ENCODE measurements around the gene KIAA1671. TPM values are rescaled to one million over a fixed set of nuclear protein-coding genes. Genes with fewer than 3 reads are reported as not detected.
A peak's percentile ranks its signal among the peaks of the same experiment; 100 is the strongest.

Gene KIAA1671
- total RNA-seq, 4 donors from 2014 or later = 14.2 to 34.2 (median 22.6) TPM

DNA sequence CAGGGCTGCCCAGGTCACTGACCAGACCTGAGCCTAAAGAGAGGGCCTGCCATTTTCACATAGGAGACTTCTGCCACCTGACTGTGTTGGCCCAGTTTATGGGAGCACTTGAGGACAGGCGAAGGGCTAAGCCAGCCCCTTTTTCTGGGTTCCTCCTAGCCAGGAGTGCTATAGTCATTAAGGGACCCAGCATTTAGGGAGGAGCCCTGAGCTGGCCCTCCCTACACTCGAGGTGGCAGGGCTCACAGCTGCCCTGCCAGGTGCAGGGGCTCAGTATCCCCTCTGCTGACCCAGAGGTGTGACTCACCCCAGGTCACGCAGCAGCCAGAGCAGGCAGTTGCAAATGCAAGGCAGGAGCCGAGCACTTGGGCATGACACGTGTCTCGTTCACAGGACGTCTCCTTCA, 160.8 kb downstream of the KIAA1671 start:
- H3K9me3 ChIP-seq = no peaks in the 10 kb centered on the region
- peaks cover 0 to 5% (median 0%) of the 10 kb centered on the region in 4 donors for H3K36me3 ChIP-seq
- peak overlapping the region; percentile 57 to 86 (median 76) for H3K27ac ChIP-seq (replicated peaks in 1 of 4)
- no peaks in the 10 kb centered on the region for H3K27me3 ChIP-seq
- peak overlapping the region; percentile 64 to 75 (median 72) for H3K4me3 ChIP-seq
- H3K4me1 ChIP-seq = peaks cover 37 to 56% (median 53%) of the 10 kb centered on the region in 4 donors
- intact Hi-C loops (cut with DNase I) = no loop called here
- TF ChIP-seq POLR2AphosphoS5 (IDR thresholded peaks at IDR 0.05) (no peak), EP300 (IDR thresholded peaks at IDR 0.05) (no peak), CTCF (IDR thresholded peaks at IDR 0.05) (no peak), POLR2A (IDR thresholded peaks at IDR 0.05; ENCODE audit: low read depth) (no peak)
- DNase-seq (ENCODE audit: extremely low spot score) = no peak
- 82% methylated on average over 4 of the region's 7 CpGs for WGBS

DNA sequence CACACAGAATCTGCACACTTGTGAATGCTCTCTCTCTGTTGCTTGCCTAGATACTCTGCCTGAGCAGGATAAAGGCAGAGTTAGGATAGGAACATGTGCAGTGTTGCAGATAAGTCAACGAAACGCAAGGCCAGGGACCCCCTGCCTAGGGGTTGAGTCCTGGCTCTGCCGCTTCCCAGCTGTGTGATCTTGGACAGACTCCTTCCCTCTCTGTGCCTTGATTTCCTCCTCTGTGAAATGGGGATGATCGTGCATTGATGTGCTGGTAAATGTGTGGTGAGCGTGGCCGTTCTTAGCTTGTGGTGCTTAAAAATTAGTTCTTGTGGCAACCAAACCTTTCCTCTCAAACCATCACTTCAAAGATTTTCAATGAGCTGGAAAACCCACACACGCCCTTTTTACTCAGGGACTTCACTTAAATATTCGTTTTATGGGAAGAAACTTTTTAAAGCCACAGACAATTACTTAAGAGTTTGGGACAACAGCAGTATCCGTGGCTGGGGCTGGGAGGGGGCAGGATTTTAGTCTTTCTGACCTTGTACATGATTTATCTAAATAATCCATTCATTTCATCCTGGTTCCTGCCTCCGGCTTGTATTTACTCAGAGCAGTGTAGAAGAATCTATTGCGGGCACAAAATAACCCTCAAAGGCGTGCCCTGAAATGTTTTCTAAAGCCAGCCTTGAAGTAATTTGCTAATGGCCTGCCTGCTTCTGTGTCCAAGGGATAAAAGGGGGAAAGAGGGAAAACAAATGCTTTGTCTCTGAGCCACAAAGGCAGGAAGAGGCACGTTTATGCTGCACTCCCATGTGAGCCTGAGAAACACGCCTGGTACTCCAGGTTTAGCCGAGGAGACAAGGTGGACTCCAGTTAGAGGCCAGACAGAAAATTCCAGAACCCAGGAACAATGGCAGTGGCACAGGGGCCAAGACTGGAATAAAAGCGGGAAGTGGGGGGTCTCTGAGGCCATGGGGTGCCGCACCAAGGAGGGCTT, 162.2 kb downstream of the KIAA1671 start:
- WGBS = 80% methylated on average over 16 of the region's 17 CpGs
- no peaks in the 10 kb centered on the region for H3K27me3 ChIP-seq
- intact Hi-C loops (cut with DNase I) = no loop called here
- peak overlapping the region; percentile 17 to 79 (median 50) for H3K27ac ChIP-seq (replicated peaks in 1 of 4)
- peaks cover 0 to 5% (median 0%) of the 10 kb centered on the region in 4 donors for H3K36me3 ChIP-seq
- TF ChIP-seq EP300 (IDR thresholded peaks at IDR 0.05) (no peak), POLR2A (IDR thresholded peaks at IDR 0.05; ENCODE audit: low read depth) (no peak), POLR2AphosphoS5 (IDR thresholded peaks at IDR 0.05) (no peak), CTCF (IDR thresholded peaks at IDR 0.05) (no peak)
- H3K4me3 ChIP-seq = no peak overlapping the region
- H3K9me3 ChIP-seq = no peaks in the 10 kb centered on the region
- no peak for DNase-seq (ENCODE audit: extremely low spot score)
- peaks cover 41 to 60% (median 57%) of the 10 kb centered on the region in 4 donors for H3K4me1 ChIP-seq

- Histone ChIP-seq H3K4me1 (peaks cover 15 to 39% (median 29%) of the 10 kb centered on the region in 4 donors), H3K27ac (replicated peaks in 1 of 4) (peak overlapping the region in 3 of 4 donors; percentile 61 to 74 (median 67)), H3K4me3 (no peak overlapping the region), H3K27me3 (no peaks in the 10 kb centered on the region), H3K9me3 (no peaks in the 10 kb centered on the region), H3K36me3 (peaks cover 0 to 12% (median 0%) of the 10 kb centered on the region in 4 donors)
- TF ChIP-seq POLR2A (IDR thresholded peaks at IDR 0.05; ENCODE audit: low read depth) (no peak), EP300 (IDR thresholded peaks at IDR 0.05) (no peak), POLR2AphosphoS5 (IDR thresholded peaks at IDR 0.05) (no peak), CTCF (IDR thresholded peaks at IDR 0.05) (no peak)
- WGBS = 72% methylated on average over 2 of the region's 2 CpGs
- DNase-seq (ENCODE audit: extremely low spot score) = no peak
- intact Hi-C loops (cut with DNase I) = no loop called here
Observed at GRCh38 chr22:25119609-25120008, 167.1 kb downstream of the KIAA1671 start.

DNA sequence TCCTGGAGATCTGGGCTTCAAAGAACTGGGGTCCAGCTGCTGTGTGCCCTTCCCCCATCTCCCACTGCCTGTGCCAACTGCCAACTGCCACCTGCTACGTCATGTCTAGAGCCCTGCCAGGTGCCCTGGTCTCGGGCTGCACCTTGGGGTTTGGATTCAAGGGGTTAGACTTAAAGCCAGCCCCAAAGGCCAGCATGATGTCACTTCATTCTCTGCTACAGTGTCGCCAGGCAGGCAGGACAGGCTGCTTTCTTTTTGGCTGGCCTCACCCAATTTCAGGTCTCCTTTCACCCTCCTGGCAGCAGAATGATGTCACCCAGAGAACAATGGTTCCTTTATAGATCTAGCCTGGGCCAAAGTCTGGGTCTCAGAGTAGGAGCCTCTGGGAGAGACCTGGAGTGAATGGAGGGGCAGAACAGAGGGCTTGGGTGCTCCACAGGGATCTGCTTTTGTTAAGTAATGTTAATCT, 167.6 kb downstream of the KIAA1671 start:
- Histone ChIP-seq H3K36me3 (peaks cover 0 to 12% (median 0%) of the 10 kb centered on the region in 4 donors), H3K27ac (replicated peaks in 1 of 4) (peak overlapping the region in 3 of 4 donors; percentile 61 to 74 (median 67)), H3K4me3 (no peak overlapping the region), H3K27me3 (no peaks in the 10 kb centered on the region), H3K9me3 (no peaks in the 10 kb centered on the region), H3K4me1 (peaks cover 12 to 34% (median 23%) of the 10 kb centered on the region in 4 donors)
- 80% methylated on average over 1 of the region's 3 CpGs for WGBS
- intact Hi-C loops (cut with DNase I) = no loop called here
- DNase-seq (ENCODE audit: extremely low spot score) = no peak
- TF ChIP-seq POLR2A (IDR thresholded peaks at IDR 0.05; ENCODE audit: low read depth) = no peak
- TF ChIP-seq CTCF (IDR thresholded peaks at IDR 0.05) = no peak
- no peak for TF ChIP-seq POLR2AphosphoS5 (IDR thresholded peaks at IDR 0.05)
- no peak for TF ChIP-seq EP300 (IDR thresholded peaks at IDR 0.05)

Measured in esophagus muscularis mucosa (tissue), 4 donors.